HCT116 (cell line): ENCODE measurements around the gene ST7L. TPM values are rescaled to one million over a fixed set of nuclear protein-coding genes. Genes with fewer than 3 reads are reported as not detected.

ENCODE experiments used
- ATAC-seq: fragments of 200-7000 bp; cut with Tn5 transposase; 2 replicates; pipeline ENCODE4 v1.9.1; 2020; ENCODE audit warnings: mild to moderate bottlenecking, moderate library complexity
- BruUV-seq: library from RNA; stranded (reverse); fragments of 400-500 nt; replicated peaks from 2 replicates; lab custom pipeline; 2021; lab: Mats Ljungman, UMichigan
- CTCF ChIA-PET: fragments of 300-600 bp; sonication (Branson Sonifier 250); formaldehyde crosslinking; loops from one replicate; lab custom pipeline; 2021; ENCODE audit warnings: antibody characterized with exemption; lab: Charles Lee
- POLR2A ChIA-PET: fragments of 300-600, 350-600 bp; sonication (Branson Sonifier 250); formaldehyde crosslinking; loops from one replicate; lab custom pipeline; 2021; ENCODE audit warnings: antibody characterized with exemption; lab: Charles Lee
- RAD21 ChIA-PET, 2 experiments: fragments of 300-600 bp; sonication (Branson Sonifier 250); formaldehyde crosslinking; loops; one replicate each; lab custom pipeline; 2023; ENCODE audit warnings: low total read pairs in 2 of 2; ENCODE audit not compliant: uncharacterized antibody in 2 of 2, unreplicated experiment in 2 of 2, low non-redundant PET in 1 of 2; lab: Charles Lee
- DNase-seq: peaks from one replicate; pipeline ENCODE4 v3.0.0-alpha.2; 2010; ENCODE audit warnings: low read depth, low spot score
- H2AFZ ChIP-seq: fragments of 200-600 bp; shearing (Covaris generic), sonication (generic); 2 replicates; pipeline ENCODE4 v1.6.1; 2017; ENCODE audit warnings: low read depth, mixed run types, mixed read lengths, antibody characterized with exemption, low read length; ENCODE audit not compliant: poor library complexity, severe bottlenecking
- H3K27ac ChIP-seq: 2 replicates; pipeline ENCODE4 v1.5.1; 2012; ENCODE audit warnings: low read depth, low read length
- H3K27me3 ChIP-seq: fragments of 200-600 bp; sonication (generic); 2 replicates; pipeline ENCODE4 v1.6.1; 2016; ENCODE audit warnings: mixed run types, low read length, mixed read lengths; ENCODE audit not compliant: insufficient read depth
- H3K36me3 ChIP-seq, 2 experiments: fragments of 200-500 bp in 1 of 2; fragments of 200-600 bp in 1 of 2; sonication (Bioruptor generic) in 1 of 2; sonication (generic) in 1 of 2; 2 replicates each; pipeline versions ENCODE4 v1.5.1 to v1.6.1; 2014 to 2016; ENCODE audit warnings: low read length in 2 of 2, inconsistent platforms in 1 of 2, mixed read lengths in 1 of 2, mixed run types in 1 of 2; ENCODE audit not compliant: insufficient read depth in 2 of 2, control insufficient read depth in 1 of 2
- H3K4me1 ChIP-seq, 2 experiments: fragments of 200-600 bp in 1 of 2; sonication (generic) in 1 of 2; 2 replicates each; pipeline versions ENCODE4 v1.5.1 to v1.6.1; 2012 to 2017; ENCODE audit warnings: low read length in 2 of 2, inconsistent platforms in 1 of 2, mild to moderate bottlenecking in 1 of 2, mixed read lengths in 1 of 2, mixed run types in 1 of 2, moderate library complexity in 1 of 2; ENCODE audit not compliant: insufficient read depth in 2 of 2, control insufficient read depth in 1 of 2
- H3K4me2 ChIP-seq: fragments of 200-600 bp; sonication (generic); 2 replicates; pipeline ENCODE4 v1.6.1; 2017; ENCODE audit warnings: mixed run types, low read length, mixed read lengths
- H3K4me3 ChIP-seq, 2 experiments: fragments of 200-600 bp in 1 of 2; sonication (generic) in 1 of 2; replicated peaks in 1 of 2; 2 replicates each; pipeline ENCODE4 v1.5.1; 2011 to 2016; ENCODE audit warnings: low read length in 2 of 2, control low read depth in 1 of 2, low read depth in 1 of 2, mild to moderate bottlenecking in 1 of 2, mixed read lengths in 1 of 2, mixed run types in 1 of 2
- H3K79me2 ChIP-seq: fragments of 200-600 bp; sonication (generic); 2 replicates; pipeline ENCODE4 v1.6.1; 2017; ENCODE audit warnings: mild to moderate bottlenecking, mixed run types, low read length, moderate library complexity, mixed read lengths; ENCODE audit not compliant: insufficient read depth
- H3K9ac ChIP-seq: fragments of 200-600 bp; sonication (generic); 2 replicates; pipeline ENCODE4 v1.6.1; 2016; ENCODE audit warnings: low read length, mixed read lengths
- H3K9me2 ChIP-seq: fragments of 200-600 bp; sonication (generic), shearing (Covaris generic); 2 replicates; pipeline ENCODE4 v1.6.1; 2017; ENCODE audit warnings: mixed run types, mild to moderate bottlenecking, moderate library complexity; ENCODE audit not compliant: insufficient read depth
- H3K9me3 ChIP-seq, 2 experiments: fragments of 200-500 bp in 1 of 2; fragments of 200-600 bp in 1 of 2; sonication (Bioruptor generic) in 1 of 2; sonication (generic) in 1 of 2; 2 replicates each; pipeline ENCODE4 v1.6.1; 2014 to 2017; ENCODE audit warnings: low read length in 2 of 2, mixed read lengths in 2 of 2, inconsistent platforms in 1 of 2, low read depth in 1 of 2, mild to moderate bottlenecking in 1 of 2, mixed run types in 1 of 2, moderate library complexity in 1 of 2; ENCODE audit not compliant: control insufficient read depth in 1 of 2, insufficient read depth in 1 of 2
- H4K20me1 ChIP-seq: fragments of 200-600 bp; sonication (generic), shearing (Covaris generic); 2 replicates; pipeline ENCODE4 v1.6.1; 2017; ENCODE audit warnings: mixed run types, mild to moderate bottlenecking, moderate library complexity; ENCODE audit not compliant: insufficient read depth
- CBX3 ChIP-seq: IDR thresholded peaks from 2 replicates; pipeline ENCODE4 v1.6.1; 2012; ENCODE audit warnings: low read depth
- CEBPB ChIP-seq: IDR thresholded peaks from 2 replicates; pipeline ENCODE4 v1.6.1; 2012; ENCODE audit warnings: low read depth
- CTCF ChIP-seq, 3 experiments: fragments of 200-600 bp in 1 of 3; sonication (generic) in 1 of 3; IDR thresholded peaks in 2 of 3; conservative IDR thresholded peaks in 1 of 3; 2 replicates each; pipeline ENCODE4 v1.5.1; 2012 to 2017; ENCODE audit warnings: low read depth in 2 of 3, low read length in 2 of 3, antibody characterized with exemption in 1 of 3, borderline replicate concordance in 1 of 3, control low read depth in 1 of 3, mild to moderate bottlenecking in 1 of 3, mixed read lengths in 1 of 3, mixed run types in 1 of 3, moderate library complexity in 1 of 3; ENCODE audit not compliant: insufficient read depth in 1 of 3
- ELF1 ChIP-seq: IDR thresholded peaks from 2 replicates; pipeline ENCODE4 v1.6.1; 2012; ENCODE audit warnings: low read depth, borderline replicate concordance
- FOSL1 ChIP-seq: IDR thresholded peaks from 2 replicates; pipeline ENCODE4 v1.6.1; 2012; ENCODE audit warnings: low read depth
- JUND ChIP-seq: IDR thresholded peaks from 2 replicates; pipeline ENCODE4 v1.6.1; 2012
- MAX ChIP-seq: IDR thresholded peaks from 2 replicates; pipeline ENCODE4 v1.6.1; 2012
- POLR2A ChIP-seq: IDR thresholded peaks from 2 replicates; pipeline ENCODE4 v1.7.0; 2011; ENCODE audit warnings: borderline replicate concordance; ENCODE audit not compliant: insufficient read depth, insufficient read length; ENCODE audit errors: extremely low read depth
- POLR2AphosphoS5 ChIP-seq: IDR thresholded peaks from 2 replicates; pipeline ENCODE4 v1.6.1; 2011; ENCODE audit warnings: mild to moderate bottlenecking, low read depth, low read length, moderate library complexity
- RAD21 ChIP-seq: IDR thresholded peaks from 2 replicates; pipeline ENCODE4 v1.6.1; 2012; ENCODE audit warnings: low read depth, mild to moderate bottlenecking
- REST ChIP-seq: IDR thresholded peaks from 2 replicates; pipeline ENCODE4 v1.6.1; 2012; ENCODE audit warnings: low read depth
- SIN3A ChIP-seq: IDR thresholded peaks from 2 replicates; pipeline ENCODE4 v1.6.1; 2012; ENCODE audit warnings: low read depth
- SP1 ChIP-seq: IDR thresholded peaks from 2 replicates; pipeline ENCODE4 v1.6.1; 2012; ENCODE audit warnings: low read depth
- SRF ChIP-seq: IDR thresholded peaks from 2 replicates; pipeline ENCODE4 v1.6.1; 2012; ENCODE audit warnings: low read depth
- TCF7L2 ChIP-seq: IDR thresholded peaks from 2 replicates; pipeline ENCODE4 v1.7.0; 2011; ENCODE audit warnings: borderline replicate concordance, inconsistent platforms; ENCODE audit not compliant: insufficient read depth, insufficient read length; ENCODE audit errors: extremely low read depth
- ZFX ChIP-seq: fragments of 450-650 bp; IDR thresholded peaks from 2 replicates; pipeline ENCODE4 v1.6.1; 2017
- ZNF274 ChIP-seq: fragments of 200-500 bp; sonication (Bioruptor generic); IDR thresholded peaks from 2 replicates; pipeline ENCODE4 v1.6.1; 2014; ENCODE audit warnings: mild to moderate bottlenecking, low read depth, low read length, inconsistent platforms
- intact Hi-C: fragments of 100-400 bp; cut with micrococcal nuclease; formaldehyde crosslinking; loops from 2 replicates; pipeline ENCODE4 v1.10.0; 2022
- total RNA-seq: library from RNA; stranded (reverse); gene quantifications from one replicate; pipeline ENCODE4 v1.2.1, GENCODE V29; 2021; ENCODE audit not compliant: unreplicated experiment

ST7L gene
- total RNA-seq, 1 experiment from 2014 or later: 19.9 TPM

- Histone ChIP-seq H3K9me3 (no peaks in the 10 kb centered on the region), H3K27ac (no peak overlapping the region), H3K9me2 (no peaks in the 10 kb centered on the region), H3K9ac (no peak overlapping the region), H3K79me2 (no peaks in the 10 kb centered on the region), H3K27me3 (no peaks in the 10 kb centered on the region), H3K4me3 (no peak overlapping the region), H3K4me1 (peaks cover 11 to 22% of the 10 kb centered on the region in 2 experiments), H4K20me1 (no peaks in the 10 kb centered on the region), H3K4me2 (no peak overlapping the region), H3K36me3 (no peaks in the 10 kb centered on the region), H2AFZ (no peak overlapping the region)
- TF ChIP-seq TCF7L2 (no peak), SP1 (no peak), ZFX (no peak), ELF1 (no peak), CEBPB (no peak), POLR2AphosphoS5 (no peak), SIN3A (no peak), RAD21 (no peak), FOSL1 (no peak), JUND (no peak), POLR2A (no peak), ZNF274 (no peak), CBX3 (no peak), SRF (no peak), MAX (no peak), CTCF (IDR thresholded peaks at IDR 0.05 in 2 of 3, conservative IDR thresholded peaks at IDR 0.05 in 1 of 3; ENCODE audit: borderline replicate concordance in 1 of 3, insufficient read depth in 1 of 3, low read depth in 2 of 3, low read length in 2 of 3) (no peak), REST (no peak)
- BruUV-seq: no TSS peak
- intact Hi-C loops: no loop called here
- POLR2A ChIA-PET: no interaction called here
- CTCF ChIA-PET: interaction anchor here (1.1 kb wide), 1 partner anchor 10 kb away, joined by 4 read pairs; no protein-coding TSS in a partner anchor
- RAD21 ChIA-PET: no interaction called here
- DNase-seq (no peak), ATAC-seq (no peak)
Observed at GRCh38 chr1:112511897-112512296, 107.0 kb downstream of the ST7L start.
